AG04449 (cell line): Measurements from ENCODE around the gene RFK.

Source experiments
- CTCF ChIA-PET: fragments of 350-600 bp; formaldehyde crosslinking; extraction: SDS; loops from one replicate; lab custom pipeline; 2021; ENCODE audit warnings: antibody characterized with exemption; lab: Yijun Ruan, JAX
- POLR2A ChIA-PET: fragments of 400-600, 350-600 bp; formaldehyde crosslinking; extraction: SDS; loops from one replicate; lab custom pipeline; 2020; ENCODE audit warnings: antibody characterized with exemption, inconsistent platforms; lab: Yijun Ruan, JAX
- DNase-seq: peaks from one replicate; pipeline ENCODE4 v3.0.0-alpha.2; 2010; ENCODE audit warnings: low read depth, low spot score
- H3K4me3 ChIP-seq: 2 replicates; pipeline ENCODE4 v1.5.1; 2011; ENCODE audit warnings: low read depth, mild to moderate bottlenecking, control low read depth, low read length
- CTCF ChIP-seq: IDR thresholded peaks from one replicate; pipeline ENCODE4 v1.5.1; 2011; ENCODE audit warnings: mild to moderate bottlenecking, moderate library complexity, low read length, control low read depth, inconsistent platforms; ENCODE audit not compliant: insufficient read depth; ENCODE audit errors: missing control alignments

The RFK gene

GRCh38 chr9:76359766-76360165 is 34.5 kb downstream of the RFK start:
- ChIA-PET CTCF (no interaction called here), POLR2A (no interaction called here)
- TF ChIP-seq CTCF: no peak
- H3K4me3 ChIP-seq: no peak overlapping the region
- DNase-seq: no peak

DNA sequence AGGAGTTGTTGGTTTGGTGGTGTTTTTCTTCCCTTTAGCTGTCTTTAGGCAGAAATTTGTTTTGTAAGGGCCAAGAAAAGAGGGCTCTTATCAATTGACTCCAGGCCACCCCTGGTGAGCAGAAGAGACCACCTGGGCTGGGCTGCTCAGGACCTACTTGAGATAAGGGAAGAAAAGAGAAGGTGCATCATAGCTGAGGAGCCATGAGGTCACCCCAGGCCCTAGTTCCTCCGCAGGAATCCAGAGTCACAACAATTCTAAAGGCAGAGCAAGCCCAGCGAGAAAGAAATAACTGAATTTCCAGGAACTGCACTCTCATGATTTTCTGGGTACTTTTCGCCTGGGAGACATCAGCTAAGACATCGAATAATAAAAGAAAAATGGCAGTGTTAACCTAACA is 34.9 kb downstream of the RFK start:
- no peak for TF ChIP-seq CTCF
- DNase-seq: no peak
- no peak overlapping the region for H3K4me3 ChIP-seq
- ChIA-PET CTCF (no interaction called here), POLR2A (no interaction called here)

- no peak overlapping the region for H3K4me3 ChIP-seq
- TF ChIP-seq CTCF: no peak
- no peak for DNase-seq
- ChIA-PET POLR2A (no interaction called here), CTCF (no interaction called here)
Measured at GRCh38 chr9:76358628-76359280, 35.5 kb downstream of the RFK start.

GRCh38 chr9:76357555-76357954 is 36.7 kb downstream of the RFK start:
- DNase-seq: no peak
- no peak for TF ChIP-seq CTCF
- H3K4me3 ChIP-seq: no peak overlapping the region
- CTCF ChIA-PET: interaction anchor here (1.5 kb wide), 1 partner anchor 15 kb away, joined by 3 read pairs; no protein-coding TSS in a partner anchor
- POLR2A ChIA-PET: no interaction called here

DNA sequence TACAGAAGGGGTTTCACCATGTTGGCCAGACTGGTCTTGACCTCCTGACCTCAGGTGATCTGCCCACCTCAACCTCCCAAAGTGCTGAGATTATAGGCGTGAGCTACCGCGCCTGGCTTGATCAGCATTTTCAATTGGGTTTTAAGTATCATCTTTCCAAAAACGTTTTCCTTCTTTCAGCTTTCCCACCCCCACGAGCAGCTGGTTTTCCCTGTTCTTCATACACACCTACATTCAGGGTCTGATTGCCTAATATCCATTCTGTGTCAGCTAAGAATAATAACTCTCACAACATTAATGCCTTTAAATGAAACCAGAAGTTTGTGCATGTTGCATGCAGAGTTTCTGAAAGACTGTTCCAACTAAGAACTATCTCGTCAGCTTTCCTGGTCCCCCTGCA is 38.3 kb downstream of the RFK start:
- H3K4me3 ChIP-seq: no peak overlapping the region
- no peak for TF ChIP-seq CTCF
- CTCF ChIA-PET: interaction anchor here (1.5 kb wide), 1 partner anchor 14 kb away, joined by 3 read pairs; no protein-coding TSS in a partner anchor
- POLR2A ChIA-PET: no interaction called here
- no peak for DNase-seq

GRCh38 chr9:76354221-76354620 is 40.0 kb downstream of the RFK start:
- TF ChIP-seq CTCF: no peak
- POLR2A ChIA-PET: no interaction called here
- DNase-seq: no peak
- H3K4me3 ChIP-seq: no peak overlapping the region
- CTCF ChIA-PET: no interaction called here
